Left lobe of liver (tissue), 2 donors: ENCODE measurements around the gene FGD6. TPM values are rescaled to one million over a fixed set of nuclear protein-coding genes. Genes with fewer than 3 reads are reported as not detected.
"Not testable (repeated sequence)": the region's sequence is repeated elsewhere in the genome, so short reads cannot be mapped to it uniquely, and the experiment has no call there.

Source experiments
- ATAC-seq: fragments of 200-7000 bp; cut with Tn5 transposase; one replicate; pipeline ENCODE4 v1.9.1; 2020; ENCODE audit warnings: mild to moderate bottlenecking, moderate library complexity
- DNase-seq: peaks from one replicate; pipeline ENCODE4 v3.0.0-alpha.2; 2020; ENCODE audit warnings: low spot score
- total RNA-seq: library from RNA; stranded (reverse); gene quantifications from one replicate; pipeline ENCODE4 v1.2.1, GENCODE V29; 2021
- donor health status: DM: no; HTN: no; CAD: no; lungs with moderate emphysema.
- donor health status: DM: no; HTN: yes; CAD: no.

Gene FGD6
- total RNA-seq, 1 donor from 2014 or later, result 4.7 TPM

DNA sequence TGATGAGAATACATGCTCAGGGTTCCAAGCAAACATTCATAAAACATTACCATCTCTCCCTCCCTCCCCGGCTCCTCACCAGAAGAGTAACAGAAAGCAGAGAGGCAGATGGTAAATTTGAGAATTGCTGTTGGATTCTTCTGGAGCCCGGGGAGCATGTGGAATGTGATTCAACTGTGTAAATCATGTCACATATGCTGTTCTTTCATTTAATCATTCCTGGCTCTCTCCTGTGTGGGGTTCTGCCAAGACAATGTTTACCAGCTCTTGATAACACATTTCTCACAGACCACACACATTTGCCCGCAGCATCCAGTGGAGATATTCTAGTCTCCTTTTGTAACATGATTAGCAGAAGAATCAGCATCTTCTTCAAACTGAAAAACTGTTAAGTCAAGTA, 120.4 kb downstream of the FGD6 start:
- DNase-seq, result no peak
- ATAC-seq, result peak; percentile 94

DNA sequence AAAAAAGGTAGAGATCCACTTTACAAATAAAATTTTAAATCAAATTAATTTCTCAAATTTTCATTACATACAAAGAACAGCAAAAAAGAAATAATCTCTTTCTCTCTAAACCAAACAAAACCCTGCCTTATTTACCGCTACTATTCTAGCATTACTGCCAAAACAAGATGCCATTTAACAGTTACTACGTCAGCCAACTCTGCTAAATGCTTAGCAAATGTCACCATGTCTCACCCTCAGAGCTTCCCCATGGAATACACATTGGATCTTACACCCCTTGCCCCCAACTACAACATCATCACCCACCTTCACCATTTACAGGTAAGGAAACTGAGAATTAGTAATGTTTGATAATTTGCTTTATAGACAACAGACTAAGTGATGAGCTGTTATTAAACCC, 120.9 kb downstream of the FGD6 start:
- DNase-seq (no peak), ATAC-seq (no peak)

DNA sequence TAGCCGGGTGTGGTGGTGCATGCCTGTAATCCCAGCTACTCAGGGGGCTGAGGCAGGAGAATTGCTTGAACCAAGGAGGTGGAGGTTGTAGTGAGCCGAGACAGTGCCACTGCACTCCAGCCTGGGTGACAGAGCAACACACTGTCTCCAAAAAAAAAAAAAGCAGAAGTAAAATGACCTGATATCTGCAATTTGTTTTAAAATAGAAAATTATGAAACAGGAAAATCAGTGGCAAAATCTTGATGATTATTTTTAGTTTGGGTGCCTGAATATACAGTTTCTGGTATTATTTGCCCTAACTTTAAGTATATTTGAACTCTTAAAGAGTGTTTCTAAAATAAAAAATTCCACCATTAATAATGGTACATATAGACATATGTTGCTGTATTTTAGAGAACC, 121.4 kb downstream of the FGD6 start:
- not testable (repeated sequence) for DNase-seq, ATAC-seq

DNA sequence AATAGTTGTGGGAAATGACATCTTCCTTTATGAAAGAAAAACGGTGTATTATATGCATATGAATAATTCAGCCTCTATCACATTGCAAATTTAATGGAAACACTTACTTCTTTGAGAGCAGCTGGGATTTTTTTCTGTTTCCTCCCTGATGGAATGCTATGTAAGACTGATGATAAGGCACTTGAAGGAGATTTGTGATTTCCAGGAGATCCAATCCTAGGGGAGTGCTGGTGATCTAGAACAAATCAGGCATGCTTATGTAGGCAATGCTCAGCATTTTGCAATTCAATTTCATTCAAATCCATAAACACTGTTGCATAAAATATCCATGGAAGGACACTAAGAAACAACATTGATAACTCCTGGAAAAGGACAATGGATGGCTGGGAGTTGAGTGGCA, 127.8 kb downstream of the FGD6 start:
- ATAC-seq, result no peak
- DNase-seq, result no peak

DNA sequence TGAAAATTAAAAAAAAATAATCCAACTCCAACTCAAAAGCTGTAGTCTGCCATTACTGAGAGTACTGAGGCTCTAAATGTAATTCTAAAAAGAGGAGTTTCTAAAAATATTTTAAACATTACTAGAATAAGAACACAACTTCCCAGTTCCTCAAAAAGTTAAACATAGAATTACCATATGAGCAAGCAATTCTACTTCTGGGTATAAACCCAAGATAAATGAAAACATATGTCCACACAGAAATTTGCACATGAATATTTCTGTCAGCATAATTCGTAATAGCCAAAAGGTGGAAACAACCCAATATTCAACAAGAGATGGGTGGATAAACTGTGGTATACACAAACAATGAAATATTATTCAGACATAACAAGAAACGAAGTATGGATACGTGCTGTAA, 128.9 kb downstream of the FGD6 start:
- DNase-seq, result no peak
- ATAC-seq, result no peak

DNA sequence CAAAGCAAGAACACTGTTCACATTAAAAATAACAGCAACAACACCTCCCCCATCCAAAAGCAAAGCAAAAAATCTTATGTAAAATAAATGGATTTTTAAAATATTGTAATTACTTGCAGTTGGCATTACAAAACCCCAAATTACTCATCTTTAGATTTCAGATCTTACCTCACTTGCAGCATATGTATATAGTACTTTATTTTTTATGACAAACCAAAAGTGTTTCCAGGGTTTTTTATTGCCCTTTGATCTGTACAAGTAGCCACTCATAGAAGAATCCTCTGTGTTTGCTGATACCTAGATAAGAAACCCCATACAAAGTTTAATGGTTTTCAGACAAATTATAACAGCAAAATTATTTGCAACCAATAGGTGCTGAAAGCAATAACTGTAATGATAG, 131.7 kb downstream of the FGD6 start:
- ATAC-seq, result peak; percentile 60
- DNase-seq, result no peak

DNA sequence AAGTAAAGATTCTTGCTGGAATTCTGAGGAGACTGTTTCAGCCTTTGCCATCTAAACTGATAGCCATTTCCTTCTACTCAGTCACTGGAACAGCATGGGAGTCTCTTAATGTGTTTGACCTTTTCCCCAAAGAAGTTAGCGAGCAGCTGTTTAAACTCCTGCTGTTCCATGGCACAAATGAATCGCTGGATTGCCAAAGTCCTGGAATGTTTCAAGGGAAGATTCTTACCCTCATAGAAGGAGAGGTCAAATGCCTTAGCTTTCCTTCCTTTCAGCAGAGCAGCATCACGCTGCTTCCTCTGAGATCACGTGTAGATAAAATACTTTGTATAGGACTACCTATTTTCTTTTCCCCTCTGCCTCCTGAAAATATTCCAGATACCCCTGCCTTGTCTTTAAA, 133.3 kb downstream of the FGD6 start:
- DNase-seq (no peak), ATAC-seq (peak; percentile 50)

DNA sequence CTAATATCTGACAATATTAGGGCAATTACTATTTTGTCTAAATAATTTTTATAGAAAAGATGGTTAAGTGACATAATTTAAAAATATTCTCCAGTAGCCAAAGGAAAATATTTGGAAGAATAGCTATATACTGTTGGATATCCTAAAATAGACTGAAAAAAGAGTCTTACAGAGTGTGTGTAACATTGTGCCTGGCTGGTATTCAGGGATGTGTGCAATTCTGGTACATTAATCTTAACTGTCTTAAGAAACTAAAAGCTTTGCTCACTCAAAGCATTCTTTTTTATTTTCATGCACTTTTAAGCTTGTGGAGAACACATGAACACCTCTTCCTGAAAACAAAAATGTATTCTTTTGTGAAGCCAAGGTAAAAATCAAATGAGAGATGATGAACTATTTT, 133.8 kb downstream of the FGD6 start:
- DNase-seq (no peak), ATAC-seq (no peak)

DNA sequence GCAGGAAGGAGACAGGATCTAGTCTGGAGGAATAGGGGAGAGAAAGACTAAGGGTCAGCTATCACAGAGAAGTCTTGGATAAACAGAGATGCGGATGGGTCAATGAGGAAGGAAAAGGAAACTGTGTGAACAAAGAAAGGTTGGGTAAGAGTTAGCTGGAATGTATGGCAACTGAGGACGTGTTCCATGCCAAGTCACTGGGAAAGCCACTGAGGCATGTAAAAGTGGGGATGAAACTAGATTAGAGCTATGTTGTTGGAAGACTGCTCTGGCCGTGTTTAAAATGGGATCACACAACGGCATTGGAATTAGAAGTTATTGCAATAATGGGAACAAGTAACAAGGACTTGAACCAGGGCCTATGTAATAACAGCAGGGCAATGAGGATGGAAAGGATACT, 139.9 kb downstream of the FGD6 start:
- DNase-seq (no peak), ATAC-seq (no peak)

DNA sequence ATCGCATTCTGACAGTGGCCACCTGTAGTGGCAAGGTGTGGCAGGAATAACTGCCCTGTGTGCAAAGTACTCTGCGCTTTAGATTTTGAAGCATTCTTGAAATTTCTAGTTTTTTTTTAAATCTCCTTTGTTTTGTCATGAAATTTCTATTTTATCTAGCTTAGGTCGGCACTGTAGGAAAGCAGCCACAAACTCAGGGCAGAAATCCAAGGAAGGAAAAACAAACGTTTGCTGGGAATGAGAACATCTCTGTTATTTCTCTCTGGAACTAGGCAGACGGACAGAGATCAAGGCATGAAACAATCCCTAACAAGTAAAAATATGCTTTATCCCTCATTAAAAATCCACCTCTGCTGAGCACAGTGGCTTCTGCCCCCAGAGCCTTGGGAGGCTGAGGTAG, 142.5 kb downstream of the FGD6 start:
- ATAC-seq (no peak), DNase-seq (no peak)

DNA sequence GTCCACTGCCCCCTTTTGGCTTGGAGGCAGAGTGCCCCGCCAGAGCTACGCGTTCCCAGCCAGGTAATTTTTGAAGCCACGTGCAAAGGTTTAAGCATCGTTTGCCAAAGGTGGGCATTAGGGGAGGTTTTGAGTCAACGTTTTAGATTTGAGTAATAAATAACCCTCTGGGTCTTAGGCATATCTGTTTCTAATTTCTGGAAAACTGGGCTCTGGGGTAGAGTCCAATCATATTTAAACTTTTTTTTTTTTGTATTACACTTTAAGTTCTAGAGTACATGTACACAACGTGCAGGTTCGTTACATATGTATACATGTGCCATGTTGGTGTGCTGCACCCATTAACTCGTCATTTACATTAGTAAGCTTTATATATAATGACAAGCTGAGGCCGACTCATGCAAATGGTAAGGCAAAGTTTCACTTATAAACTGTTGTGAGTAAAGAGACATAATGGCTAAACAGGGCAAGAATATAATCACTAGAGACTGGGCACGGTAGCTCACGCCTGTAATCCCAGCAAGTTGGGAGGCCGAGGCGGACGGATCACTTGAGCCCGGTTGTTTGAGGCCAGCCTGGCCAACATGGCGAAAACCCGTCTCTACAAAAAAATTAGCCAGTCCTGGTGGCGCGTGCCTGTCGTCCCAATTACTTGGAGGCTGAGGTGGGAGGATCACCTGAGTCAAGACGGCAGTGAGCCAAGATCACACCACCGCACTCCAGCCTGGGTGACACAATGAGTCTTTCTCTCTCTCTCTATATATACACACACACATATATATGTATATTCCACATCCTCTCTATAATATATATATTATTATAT, 143.4 kb downstream of the FGD6 start:
- ATAC-seq (no peak), DNase-seq (no peak)

DNA sequence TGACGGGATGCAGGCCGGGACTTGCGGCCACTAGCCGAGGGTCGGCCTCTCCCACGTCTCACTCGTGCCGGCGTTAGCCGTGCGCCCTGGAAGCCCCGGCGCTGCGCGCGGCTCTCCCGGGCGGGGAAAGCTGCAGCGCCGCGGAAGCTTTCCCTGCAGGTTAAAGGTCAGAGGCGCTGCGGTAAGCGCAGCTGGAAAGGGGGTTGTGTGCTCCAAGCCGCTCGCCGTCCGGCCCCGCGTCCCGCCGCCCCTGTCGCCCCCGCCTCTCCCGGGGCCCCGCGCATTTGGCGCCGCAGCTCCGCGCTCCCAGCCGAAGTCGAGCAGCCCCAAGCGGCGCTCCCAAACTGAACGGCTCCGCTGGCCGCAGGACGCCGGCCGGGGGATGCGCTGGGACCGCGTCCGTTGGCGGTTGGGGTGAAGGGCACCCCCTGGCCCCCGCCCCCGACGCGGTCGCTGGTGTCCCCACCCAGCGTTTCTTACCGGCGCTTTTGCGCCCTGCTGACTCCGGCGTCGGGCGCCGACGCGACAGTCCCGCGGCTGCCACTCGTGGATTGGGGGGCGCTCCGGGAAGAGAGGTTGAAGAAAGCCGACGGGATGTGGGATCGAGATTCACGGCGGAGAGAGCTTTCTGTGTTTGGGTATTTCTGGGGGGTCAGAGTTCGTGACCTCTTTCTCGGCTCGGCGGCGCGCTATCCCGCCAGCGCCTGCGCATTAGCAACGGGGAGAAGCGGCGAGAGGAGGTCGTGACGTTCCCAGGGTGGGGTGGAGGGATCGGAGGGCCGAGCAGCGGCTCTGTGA, 144.2 kb downstream of the FGD6 start, which contains the start of gene NR2C1:
Gene NR2C1 (minus strand): TSS at position 719 of the 798 bp plus-strand sequence. CDS start 6,234 bp downstream, outside the sequence.
- ATAC-seq, result peak; percentile 91
- DNase-seq, result peak; percentile 93

DNA sequence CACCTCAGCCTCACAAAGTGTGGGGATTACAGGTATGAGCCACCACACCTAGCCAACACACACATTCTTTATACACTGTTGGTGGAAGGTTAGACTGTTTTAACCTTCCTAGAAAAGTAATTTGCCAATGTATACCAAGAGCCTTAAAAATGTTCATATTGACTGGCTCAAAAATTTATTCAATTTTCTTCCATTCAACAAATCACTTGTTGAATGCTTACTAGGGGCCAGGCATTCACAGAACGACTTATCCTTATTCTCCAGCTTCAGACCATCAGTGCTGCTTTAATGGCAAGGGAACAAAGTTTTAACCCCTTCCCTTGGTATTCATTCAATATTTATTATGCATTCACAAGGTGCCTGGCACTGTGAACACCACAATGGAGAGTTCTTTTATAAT, 146.9 kb downstream of the FGD6 start:
- no peak for ATAC-seq
- DNase-seq, result no peak

DNA sequence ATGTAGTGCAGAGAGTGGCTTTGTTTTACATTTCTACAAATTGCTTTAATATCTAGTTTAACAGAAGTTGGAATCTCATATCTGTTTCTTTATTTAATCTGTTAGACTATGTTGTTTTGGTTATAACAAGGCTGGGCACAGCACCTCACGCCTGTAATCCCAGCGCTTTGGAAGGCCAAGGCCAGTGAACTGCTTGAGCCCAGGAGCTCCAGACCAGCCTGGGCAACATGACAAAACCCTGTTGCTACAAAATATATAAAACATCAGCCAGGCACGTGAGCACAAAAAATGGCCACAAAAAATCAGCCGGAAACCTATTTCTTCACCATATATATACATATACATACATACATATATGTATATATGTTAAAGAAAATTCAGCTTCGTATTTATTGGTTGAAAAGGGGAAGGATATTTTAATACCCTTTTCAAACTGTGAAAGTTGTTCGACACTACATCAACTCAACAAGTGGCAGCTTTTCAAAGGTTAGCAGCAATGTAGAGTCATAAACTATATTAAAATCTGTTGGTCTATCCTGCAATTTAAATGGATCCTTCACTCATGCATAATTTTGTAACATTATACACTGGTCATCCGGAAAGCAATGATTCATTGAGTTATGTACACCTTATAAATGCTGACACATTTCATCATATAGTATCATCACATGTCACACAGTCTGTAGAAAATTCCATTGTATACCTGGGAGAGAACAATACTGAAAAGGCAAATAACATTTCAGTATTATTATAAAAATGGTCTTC, 151.0 kb downstream of the FGD6 start:
- no peak for DNase-seq
- ATAC-seq, result no peak

DNA sequence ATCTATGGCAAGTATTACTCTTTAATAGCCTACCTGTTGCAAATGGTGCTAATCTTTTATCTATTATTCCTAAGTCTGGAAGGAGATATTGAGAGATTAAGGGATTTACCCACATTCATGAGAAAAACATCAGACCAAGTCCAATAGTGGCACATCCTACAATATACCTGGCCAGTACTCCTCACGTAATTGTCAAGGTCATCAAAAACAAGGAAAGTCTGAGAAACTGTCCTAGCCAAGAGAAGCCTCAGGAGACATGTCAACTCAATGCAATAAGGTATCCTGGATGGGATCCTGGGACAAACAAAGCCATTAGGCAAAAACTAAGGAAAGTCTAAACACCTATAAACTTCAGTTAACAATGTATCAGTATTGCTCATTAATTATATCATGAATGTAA, 156.3 kb downstream of the FGD6 start:
- DNase-seq, result no peak
- ATAC-seq, result no peak

DNA sequence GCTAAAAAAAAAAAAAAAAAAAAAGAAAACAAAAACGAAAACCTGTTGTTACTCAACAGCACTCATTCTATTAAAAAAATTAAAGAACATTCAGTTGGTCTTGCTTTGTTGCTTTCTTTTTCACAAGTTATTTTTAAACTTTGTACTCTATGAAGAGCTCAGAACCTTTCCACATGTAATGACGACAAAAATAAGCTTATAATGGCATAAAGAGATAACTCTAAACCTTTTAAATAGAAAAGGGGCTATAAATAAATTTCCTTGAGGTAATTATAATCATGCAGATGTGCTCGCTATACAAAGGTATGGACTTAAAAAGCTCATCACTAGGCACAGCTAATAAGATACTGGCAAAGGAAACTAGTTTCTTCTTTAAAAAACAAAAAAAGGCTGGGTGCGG, 157.3 kb downstream of the FGD6 start:
- no peak for DNase-seq
- no peak for ATAC-seq

DNA sequence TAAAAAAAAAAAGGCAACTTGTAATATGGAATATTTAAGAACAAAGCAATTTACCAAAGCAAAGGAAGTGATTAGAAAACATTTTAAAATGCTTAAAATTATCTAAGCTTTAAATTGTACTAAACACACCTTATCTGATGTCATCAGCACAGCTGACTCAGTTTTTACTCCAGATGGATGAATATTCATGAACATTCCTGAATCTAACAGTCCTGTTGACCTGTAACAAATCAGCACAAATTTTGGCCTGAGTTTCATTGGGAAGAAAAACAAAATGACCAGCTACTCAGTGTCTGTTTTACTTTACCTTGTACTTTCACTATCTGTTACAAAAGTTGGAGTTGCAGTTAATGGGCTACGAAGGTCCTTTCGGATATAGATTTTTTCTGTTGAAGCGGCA, 159.8 kb downstream of the FGD6 start:
- ATAC-seq (no peak), DNase-seq (no peak)

DNA sequence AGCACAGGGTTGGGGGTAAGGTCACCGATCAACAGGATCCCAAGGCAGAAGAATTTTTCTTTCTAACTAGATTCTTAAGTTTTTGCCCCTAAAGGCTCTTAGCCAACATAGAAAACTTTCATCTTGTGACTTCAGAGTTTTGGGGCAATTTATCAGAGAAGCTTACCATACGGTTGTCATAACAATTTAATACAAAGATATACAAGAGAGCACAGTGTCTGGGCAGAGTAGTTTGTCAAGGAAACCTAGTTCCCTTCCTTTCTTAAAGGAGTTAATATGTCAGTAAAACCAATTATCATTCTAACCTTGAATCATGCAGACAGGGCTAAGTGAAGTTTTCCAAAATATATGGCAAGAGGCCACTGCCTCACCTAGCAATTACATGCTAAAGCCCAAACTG, 162.2 kb downstream of the FGD6 start:
- ATAC-seq, result no peak
- no peak for DNase-seq

DNA sequence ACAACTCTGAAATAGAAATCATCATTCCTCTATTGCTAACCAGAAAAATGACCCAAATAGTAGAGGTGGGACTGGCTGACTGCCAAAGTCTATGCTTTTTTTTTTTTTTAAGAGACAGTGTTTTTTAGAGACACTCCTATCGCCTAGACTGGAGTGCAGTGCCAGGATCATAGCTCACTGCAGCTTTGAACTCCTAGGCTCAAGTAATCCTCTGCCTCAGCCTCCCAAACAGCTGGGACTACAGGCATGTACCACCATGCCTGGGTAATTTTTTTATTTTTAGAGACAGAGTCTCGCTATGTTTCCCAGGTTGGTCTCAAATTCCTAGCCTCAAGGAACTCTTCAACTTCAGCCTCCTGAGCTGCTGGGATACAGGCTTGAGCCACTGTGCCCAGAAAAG, 163.1 kb downstream of the FGD6 start:
- ATAC-seq (no peak), DNase-seq (no peak)

DNA sequence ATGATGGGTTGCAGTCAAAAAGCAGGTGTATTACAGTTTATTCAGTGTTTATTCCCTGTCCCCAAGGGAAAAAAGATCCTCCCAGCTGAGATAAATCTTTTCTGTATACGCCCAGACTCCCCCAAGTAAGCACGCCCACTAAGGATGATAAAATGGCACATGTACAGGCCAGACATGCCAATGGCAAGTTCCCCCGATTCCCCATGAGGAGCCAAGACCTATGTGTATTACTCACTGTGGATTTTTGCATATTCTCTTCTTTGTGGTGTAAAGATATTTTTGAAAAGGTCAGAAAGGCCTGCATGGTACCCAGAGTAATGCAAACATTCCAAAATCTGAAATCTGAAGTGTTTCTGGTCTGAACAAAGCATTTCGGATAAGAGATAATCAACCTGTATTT, 166.0 kb downstream of the FGD6 start:
- ATAC-seq (no peak), DNase-seq (no peak)

DNA sequence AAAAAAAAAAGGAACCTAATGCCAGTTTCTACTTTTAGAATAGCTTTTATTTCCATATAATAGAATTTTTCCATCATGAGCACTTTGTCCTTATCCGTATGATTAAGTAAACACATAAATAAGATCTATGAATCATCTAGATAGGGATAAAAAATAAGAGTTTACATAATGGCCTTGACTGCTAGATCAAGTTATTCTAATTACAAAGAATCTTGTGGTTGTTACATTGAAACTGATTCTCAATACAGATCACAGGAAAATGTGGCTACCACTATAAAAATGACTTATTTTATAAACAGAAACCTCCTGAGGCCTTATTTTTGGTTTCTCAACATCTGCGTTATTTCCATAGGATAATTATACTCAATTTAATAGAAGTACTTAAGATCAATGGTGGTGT, 179.4 kb downstream of the FGD6 start:
- ATAC-seq, result no peak

DNA sequence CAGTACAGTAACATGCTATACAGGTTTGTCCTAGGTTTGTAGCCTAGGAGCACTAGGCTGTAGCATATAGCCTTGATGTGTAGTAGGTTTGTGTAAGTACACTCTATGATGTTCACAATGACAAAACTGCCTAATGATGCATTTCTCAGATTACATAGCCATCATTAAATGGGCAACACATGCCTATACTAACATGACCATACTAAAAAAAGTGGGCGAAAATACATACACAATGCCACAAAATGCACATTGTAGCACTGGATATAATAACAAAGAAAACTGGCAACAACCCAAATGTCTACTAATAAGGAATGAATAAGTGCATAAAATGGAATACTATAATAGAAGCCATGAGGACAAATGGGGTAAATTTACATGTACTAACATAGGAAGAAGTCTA, 182.5 kb downstream of the FGD6 start:
- DNase-seq, result no peak
- ATAC-seq, result no peak

More for the DNA sequence above, 179.4 kb downstream of the FGD6 start:
- no peak for DNase-seq
